Stimulated activated CD4-positive, alpha-beta T cell treated with anti-CD3 and anti-CD28 coated beads, Interleukin-12 subunit alpha, Interleukin-12 subunit beta, amount 100 ng/mL, for 24 hours (primary cell): ENCODE data around the gene OGFOD3.
"Not testable (repeated sequence)": the region's sequence is repeated elsewhere in the genome, so short reads cannot be mapped to it uniquely, and the experiment has no call there.

ENCODE experiments used
- DNase-seq, 2 experiments: peaks; one replicate each; pipeline ENCODE4 v3.0.0-alpha.2; 2020; ENCODE audit warnings: low read depth in 2 of 2

The OGFOD3 gene

GRCh38 chr17:82388223-82388921, 30.0 kb downstream of the OGFOD3 start:
- no peak for DNase-seq

GRCh38 chr17:82387705-82388106, 30.7 kb downstream of the OGFOD3 start:
- no peak for DNase-seq

DNA sequence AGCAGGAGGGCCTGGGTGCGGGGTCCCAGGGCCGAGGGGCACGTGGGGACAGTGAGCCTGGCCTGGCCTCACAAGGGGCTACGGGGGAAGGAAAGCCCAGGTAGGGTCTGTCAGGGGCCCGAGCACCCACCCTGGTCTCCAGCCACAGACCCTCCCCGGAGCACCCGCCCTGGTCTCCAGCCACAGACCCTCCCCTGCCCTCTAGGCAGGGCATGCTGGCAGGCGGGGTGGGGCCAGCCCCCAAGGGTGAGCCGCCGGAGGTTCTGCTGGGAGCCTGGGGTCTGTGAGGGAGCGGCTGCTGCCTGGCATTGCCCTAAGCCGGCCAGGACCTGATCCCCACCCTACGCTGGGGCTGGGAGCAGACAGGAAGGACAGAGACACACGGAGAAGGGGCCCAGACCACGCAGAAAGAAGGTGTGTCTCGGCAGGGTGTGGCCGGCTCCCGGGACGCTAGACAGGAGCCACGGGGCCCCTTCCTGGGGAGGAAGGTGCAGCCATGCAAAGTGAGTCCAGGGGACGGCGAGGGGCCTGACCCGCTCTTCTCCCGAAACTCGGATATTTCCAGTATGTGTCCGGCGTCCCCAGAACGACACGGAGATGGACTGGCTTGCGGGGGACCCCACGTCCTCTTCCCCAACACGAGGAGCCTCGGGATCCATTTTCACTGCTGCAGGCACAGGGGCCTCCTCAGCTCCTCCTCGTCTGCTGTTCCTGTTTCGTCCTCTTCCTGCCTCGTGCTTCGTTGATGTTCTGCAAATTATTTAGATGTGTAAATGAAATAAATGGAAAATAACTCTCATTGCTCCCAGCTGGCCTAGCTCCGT, 31.3 kb downstream of the OGFOD3 start:
- DNase-seq: no peak

DNA sequence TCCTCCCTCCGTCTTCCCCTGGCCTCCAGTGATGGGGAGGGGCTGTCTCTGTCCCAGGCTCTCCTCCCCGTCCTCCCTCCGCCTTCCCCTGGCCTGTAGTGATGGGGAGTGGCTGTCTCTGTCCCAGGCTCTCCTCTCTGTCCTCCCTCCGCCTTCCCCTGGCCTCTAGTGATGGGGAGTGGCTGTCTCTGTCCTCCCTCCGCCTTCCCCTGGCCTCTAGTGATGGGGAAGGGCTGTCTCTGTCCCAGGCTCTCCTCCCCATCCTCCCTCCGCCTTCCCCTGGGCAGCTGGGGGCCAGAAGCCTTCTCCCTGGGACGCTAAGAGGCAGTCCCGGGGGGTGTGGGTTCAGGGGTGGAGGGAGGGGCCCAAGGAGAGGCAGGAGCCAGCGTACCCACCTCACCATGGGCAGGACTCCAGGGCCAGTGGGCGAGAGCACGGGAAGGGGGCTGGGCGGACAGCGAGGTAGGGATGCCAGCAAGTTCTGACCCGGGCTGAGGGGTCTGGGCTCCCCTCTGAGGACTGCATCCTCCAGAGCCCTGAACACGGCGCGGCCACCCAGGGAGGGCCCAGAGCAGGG, 32.0 kb downstream of the OGFOD3 start:
- DNase-seq: no peak

DNA sequence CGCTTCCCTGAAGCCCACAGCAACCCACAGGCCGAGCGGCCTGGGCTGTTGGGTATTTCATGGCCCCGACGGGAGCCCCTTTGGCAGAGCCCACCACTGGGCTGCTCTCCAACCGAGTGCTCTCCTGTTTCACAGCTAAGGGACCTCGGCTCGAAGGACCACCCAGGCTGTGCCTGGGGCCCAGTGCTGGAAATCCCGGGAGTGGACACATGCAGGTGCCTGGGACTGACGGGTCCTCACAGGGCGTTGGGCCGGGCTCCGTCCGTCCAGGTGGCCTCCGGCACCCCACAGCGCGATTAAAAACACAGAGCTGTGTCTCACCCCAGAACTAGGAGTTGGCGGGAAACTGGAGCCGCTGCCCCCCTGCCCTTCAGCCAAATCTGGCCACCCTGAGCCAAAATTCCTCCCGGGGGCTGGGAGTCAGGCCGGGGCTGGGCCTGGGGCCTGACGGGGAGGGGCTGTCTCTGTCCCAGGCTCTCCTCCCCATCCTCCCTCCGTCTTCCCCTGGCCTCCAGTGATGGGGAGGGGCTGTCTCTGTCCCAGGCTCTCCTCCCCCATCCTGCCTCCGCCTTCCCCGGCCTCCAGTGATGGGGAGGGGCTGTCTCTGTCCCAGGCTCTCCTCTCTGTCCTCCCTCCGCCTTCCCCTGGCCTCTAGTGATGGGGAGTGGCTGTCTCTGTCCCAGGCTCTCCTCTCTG, 32.7 kb downstream of the OGFOD3 start:
- DNase-seq: no peak

DNA sequence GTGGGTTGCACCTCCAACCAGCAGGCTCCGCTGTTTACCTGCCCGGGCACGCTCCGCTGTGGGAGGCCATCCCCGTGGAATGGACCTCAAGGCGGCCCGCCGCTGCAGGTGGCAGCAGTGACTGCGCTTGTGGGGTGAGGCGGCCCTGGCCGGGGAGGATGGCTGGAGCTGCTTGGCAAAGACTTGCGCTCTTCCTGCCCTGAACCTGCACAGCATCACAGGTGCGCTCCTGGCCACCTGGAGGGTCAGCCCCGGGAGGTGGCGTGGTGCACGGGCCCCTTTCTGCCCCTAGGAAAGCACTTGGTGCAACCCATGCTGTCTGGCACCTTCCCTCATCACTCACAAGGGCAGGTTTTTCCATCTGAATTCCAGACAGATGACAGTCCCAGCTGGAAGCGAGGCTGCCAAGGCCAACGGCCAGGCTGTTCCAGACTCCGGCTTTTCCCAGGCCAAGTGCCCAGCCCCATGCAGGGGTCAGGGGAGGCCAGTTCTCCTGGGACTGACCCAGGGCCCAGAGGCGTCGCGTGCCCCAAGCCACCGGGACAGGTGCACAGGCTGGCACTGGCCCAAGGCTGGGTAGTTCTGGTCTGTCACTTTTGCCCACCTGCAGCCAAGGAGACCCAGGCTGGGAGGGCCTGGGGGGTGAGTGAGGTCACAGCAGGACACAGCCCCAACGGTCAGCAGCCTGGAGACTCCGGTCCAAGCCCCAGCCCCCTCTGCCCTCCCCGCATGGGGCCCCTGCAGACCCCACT, 33.5 kb downstream of the OGFOD3 start:
- DNase-seq: no peak

DNA sequence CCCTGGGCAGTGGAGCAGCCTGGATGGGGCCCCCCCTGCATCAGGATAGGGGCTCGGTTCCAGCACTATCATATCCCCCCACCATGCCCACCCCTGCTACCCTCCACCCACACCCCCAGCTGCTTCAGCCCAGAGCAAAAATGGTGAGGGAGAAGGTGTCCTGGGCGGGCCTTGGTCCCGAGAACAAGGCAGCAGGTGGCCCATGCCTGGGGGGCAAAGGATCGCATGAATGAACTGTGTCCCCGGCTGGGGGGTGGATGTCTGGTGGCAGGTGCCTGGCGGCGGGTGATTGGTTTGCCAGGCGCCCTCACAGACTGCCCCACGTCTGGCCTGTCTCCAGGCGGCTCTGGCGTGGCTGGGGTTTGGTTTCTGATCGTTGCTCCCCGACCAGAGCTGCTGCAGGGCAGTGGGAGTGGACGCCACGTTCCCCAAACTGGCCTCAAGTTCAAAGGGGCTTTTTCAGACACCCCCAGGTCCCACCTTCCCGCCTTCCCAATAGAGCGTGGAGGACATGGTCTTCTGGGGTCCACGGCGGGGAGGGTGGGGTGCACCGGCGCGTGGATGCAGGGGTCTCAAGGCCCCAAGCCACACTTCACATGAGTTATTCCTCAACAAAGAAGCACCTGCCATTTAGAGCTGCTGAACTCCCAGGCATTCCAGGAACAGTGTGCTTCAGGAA, 34.2 kb downstream of the OGFOD3 start:
- no peak for DNase-seq

DNA sequence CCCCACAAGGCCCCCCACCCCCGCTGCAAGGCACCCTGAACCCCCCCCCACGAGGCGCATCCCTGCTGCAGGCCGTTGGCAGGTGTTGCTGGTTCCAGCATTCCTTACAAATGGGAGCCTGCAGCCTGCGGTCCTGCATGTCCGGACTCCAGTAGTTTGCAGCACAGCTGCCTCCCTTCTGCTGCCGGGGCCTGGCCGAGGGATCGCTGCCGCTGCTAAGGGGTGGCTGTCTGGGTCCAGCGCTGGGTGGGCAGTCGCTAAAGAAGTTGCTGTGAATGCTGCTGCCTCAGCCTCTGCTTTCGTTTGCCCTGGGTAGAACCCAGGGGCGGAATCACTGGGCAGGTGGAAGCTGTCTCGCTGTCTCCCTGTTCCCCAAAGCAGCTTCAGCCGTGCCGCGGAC, 35.0 kb downstream of the OGFOD3 start:
- DNase-seq: no peak

- no peak for DNase-seq
These were observed 35.5 kb downstream of the OGFOD3 start for GRCh38 chr17:82382933-82383255.

DNA sequence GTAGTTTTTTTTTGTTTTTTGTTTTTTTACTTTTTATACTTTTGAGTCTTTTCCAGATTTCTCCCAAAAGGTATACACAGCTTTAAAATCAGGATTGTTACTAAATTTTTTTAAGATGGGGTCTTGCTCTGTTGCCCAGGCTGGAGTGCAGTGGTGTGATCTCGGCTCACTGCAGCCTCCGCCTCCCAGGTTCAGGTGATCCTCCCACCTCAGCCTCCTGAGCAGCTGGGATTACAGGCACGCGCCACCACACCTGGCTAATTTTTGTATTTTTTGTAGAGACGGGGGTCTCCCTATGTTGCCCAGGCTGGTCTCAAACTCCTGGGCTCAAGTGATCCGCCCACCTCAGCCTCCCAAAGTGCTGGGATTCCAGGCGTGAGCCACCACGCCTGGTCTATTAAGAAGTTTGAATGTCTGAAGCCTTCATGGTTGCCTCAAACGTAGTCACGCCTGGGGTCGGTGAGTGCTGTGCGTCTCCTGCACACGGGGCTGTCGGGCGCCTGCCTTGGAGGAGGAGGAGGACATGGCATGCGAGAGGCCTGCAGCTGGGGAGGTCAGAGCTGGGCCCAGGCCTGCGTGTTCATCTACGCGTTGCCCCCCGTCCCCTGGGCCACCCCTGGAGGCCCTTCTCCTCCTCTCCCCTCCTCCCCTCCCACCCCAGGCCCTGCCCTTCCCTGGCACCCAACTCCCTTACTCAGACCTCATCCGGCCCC, 36.0 kb downstream of the OGFOD3 start:
- DNase-seq: not testable (repeated sequence)

GRCh38 chr17:82381703-82382009, 36.7 kb downstream of the OGFOD3 start:
- DNase-seq: not testable (repeated sequence)

- no peak for DNase-seq
These were observed 37.3 kb downstream of the OGFOD3 start for GRCh38 chr17:82380860-82381702.

DNA sequence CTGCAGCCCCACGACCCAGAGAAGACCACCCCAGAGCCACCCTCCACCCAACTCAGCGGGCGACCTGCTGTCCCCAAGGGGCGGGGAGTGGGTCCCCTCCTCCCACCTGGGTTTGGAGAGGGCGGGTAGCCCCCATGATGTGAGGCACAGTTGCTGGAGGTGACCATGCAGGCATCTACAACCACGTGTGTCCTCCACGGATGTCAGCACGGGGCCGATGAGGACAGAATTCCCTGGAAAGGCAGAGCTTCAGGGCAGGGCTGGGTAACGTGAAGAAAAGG, 39.7 kb downstream of the OGFOD3 start:
- no peak for DNase-seq

GRCh38 chr17:82377924-82378740, 40.3 kb downstream of the OGFOD3 start:
- DNase-seq: no peak

DNA sequence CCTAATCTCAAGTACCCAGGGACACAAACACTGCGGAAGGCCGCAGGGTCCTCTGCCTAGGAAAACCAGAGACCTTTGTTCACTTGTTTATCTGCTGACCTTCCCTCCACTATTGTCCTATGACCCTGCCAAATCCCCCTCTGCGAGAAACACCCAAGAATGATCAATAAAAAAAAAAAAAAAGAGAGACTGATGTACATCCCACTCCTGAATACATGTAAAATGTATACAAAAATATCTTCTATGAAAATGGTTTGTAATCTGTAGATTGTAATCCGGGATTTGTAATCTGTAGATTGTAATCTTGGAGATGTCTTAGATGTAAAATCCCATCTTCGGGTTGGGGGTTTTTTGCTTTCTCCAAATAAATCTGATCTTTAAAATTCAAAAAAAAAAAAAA, 41.1 kb downstream of the OGFOD3 start:
- DNase-seq: not testable (repeated sequence)

DNA sequence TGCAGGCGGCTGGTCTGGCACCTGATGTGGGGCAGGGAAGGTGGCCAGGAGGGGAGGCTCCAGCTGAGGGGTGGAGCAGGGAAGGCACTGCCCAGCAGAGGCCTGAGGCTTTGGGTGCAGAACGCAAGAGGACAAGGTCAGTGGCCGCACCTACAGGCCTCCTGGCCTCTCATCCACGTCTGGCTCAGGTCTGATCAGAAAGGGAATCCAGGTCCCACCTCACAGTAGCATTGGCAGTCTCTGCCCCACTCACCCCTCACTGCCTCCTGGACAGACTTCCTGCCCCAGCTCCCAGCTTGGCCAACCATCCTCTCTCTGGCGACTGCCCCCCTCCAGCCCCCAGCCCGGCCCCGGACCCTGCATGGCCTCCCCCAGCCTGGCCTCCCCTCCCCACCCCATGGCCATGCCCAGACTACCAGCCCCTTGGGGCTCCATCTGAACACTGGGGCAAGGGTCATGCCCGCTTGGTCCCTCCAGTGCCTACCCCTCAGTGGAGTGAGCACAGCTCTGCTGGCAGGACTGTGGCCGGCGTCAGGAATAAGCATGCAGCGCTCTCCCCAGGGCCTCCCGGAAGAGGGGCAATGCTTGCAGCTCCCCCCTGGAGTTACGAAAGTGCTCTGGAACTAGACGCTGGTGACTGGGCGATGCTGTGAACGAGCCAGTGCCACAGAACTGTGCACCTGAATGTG, 42.2 kb downstream of the OGFOD3 start:
- DNase-seq: no peak

GRCh38 chr17:82375359-82376041, 42.9 kb downstream of the OGFOD3 start:
- no peak for DNase-seq
